Measurements from ENCODE around the gene ANKRD2.

- TF ChIP-seq, protein P1, sequence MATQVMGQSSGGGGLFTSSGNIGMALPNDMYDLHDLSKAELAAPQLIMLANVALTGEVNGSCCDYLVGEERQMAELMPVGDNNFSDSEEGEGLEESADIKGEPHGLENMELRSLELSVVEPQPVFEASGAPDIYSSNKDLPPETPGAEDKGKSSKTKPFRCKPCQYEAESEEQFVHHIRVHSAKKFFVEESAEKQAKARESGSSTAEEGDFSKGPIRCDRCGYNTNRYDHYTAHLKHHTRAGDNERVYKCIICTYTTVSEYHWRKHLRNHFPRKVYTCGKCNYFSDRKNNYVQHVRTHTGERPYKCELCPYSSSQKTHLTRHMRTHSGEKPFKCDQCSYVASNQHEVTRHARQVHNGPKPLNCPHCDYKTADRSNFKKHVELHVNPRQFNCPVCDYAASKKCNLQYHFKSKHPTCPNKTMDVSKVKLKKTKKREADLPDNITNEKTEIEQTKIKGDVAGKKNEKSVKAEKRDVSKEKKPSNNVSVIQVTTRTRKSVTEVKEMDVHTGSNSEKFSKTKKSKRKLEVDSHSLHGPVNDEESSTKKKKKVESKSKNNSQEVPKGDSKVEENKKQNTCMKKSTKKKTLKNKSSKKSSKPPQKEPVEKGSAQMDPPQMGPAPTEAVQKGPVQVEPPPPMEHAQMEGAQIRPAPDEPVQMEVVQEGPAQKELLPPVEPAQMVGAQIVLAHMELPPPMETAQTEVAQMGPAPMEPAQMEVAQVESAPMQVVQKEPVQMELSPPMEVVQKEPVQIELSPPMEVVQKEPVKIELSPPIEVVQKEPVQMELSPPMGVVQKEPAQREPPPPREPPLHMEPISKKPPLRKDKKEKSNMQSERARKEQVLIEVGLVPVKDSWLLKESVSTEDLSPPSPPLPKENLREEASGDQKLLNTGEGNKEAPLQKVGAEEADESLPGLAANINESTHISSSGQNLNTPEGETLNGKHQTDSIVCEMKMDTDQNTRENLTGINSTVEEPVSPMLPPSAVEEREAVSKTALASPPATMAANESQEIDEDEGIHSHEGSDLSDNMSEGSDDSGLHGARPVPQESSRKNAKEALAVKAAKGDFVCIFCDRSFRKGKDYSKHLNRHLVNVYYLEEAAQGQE (IDR thresholded peaks at IDR 0.05; ENCODE audit: low read depth), result no peak
- TF ChIP-seq, protein P2, sequence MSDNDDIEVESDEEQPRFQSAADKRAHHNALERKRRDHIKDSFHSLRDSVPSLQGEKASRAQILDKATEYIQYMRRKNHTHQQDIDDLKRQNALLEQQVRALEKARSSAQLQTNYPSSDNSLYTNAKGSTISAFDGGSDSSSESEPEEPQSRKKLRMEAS (IDR thresholded peaks at IDR 0.05), result no peak
- TF ChIP-seq ZBTB7A (IDR thresholded peaks at IDR 0.05; ENCODE audit: low read depth), result no peak
These were observed 5.7 kb downstream of the ANKRD2 start for GRCh38 chr10:97578171-97578844.

Data from Ishikawa (cell line).